H1 (cell line): ENCODE results near the gene SPINK4. TPM values are rescaled to one million over a fixed set of nuclear protein-coding genes. Genes with fewer than 3 reads are reported as not detected.

ENCODE experiments used
- CHD2 ChIP-seq: IDR thresholded peaks from 2 replicates; pipeline ENCODE4 v1.6.1; 2012; ENCODE audit warnings: low read length, improper control_type of control experiment
- EP300 ChIP-seq, 2 experiments: IDR thresholded peaks; 1 replicate in 1 of 2; 2 replicates in 1 of 2; pipeline ENCODE4 v1.6.1; 2011 to 2012; ENCODE audit warnings: low read depth in 2 of 2, low read length in 2 of 2, mild to moderate bottlenecking in 2 of 2, borderline replicate concordance in 1 of 2, inconsistent platforms in 1 of 2, moderate library complexity in 1 of 2
- RNF2 ChIP-seq: fragments of 200-900, 300-1000 bp; sonication (generic); IDR thresholded peaks from 2 replicates; pipeline ENCODE4 v1.7.1; 2016; ENCODE audit warnings: borderline replicate concordance, low read depth, mild to moderate bottlenecking, antibody characterized with exemption, low read length; ENCODE audit not compliant: poor library complexity, severe bottlenecking; ENCODE audit errors: missing control alignments
- RXRA ChIP-seq: IDR thresholded peaks from 2 replicates; pipeline ENCODE4 v1.6.1; 2011; ENCODE audit warnings: low read depth, mild to moderate bottlenecking, low read length, moderate library complexity; ENCODE audit not compliant: insufficient read depth
- TCF12 ChIP-seq: IDR thresholded peaks from 2 replicates; pipeline ENCODE4 v1.6.1; 2011; ENCODE audit warnings: low read depth, mild to moderate bottlenecking, low read length
- polyA plus RNA-seq, 7 experiments: library from polyadenylated mRNA; depleted of rRNA in 3 of 7; stranded (reverse) in 5 of 7; unstranded in 2 of 7; fragments of >200 nt in 5 of 7; fragments of 200-250 nt in 2 of 7; gene quantifications; 1 replicate in 5 of 7; 2 replicates in 1 of 7; 4 replicates in 1 of 7; pipeline versions ENCODE4 v1.2.1 to v1.2.3, GENCODE V29; 2011 to 2013; ENCODE audit warnings: missing spikeins in 2 of 7, mixed read lengths in 2 of 7
- total RNA-seq: library from RNA; stranded (reverse); fragmentation: NEBNext Ultra II Directional; extraction: Animal tissue kit (Norgen Biotek cat#: 25700); gene quantifications from 2 replicates; pipeline ENCODE4 v1.2.1, GENCODE V29; 2021

The SPINK4 gene
- total and polyA plus RNA-seq, 2 of the 8 experiments (the other 6 are each of a cell fraction or from before 2014, with no cell fraction given): not detected

DNA sequence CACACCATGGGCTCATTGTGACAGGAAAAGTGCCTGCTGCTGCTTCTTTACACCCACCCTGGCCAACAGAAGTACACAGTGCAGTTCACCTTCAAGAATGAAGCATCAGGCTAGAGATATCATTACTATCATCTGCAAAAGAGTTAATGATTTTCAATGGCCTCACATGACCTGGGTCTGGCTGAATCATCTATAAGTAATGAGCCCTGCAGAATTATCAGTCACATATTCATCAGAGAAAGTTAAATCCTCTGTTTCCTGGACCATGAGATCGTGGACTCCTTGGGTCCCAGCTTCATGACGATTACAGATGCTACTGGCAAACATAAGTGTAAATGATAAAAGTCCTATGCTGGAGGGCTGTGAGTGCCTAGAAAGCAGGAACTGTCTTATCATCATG lies 16.3 kb downstream of the SPINK4 start (continued):
- TF ChIP-seq EP300 (IDR thresholded peaks at IDR 0.05; ENCODE audit: borderline replicate concordance in 1 of 2, low read depth in 2 of 2, low read length in 2 of 2): no peak
- TF ChIP-seq RNF2: no peak
- no peak for TF ChIP-seq TCF12
- TF ChIP-seq RXRA: no peak
- TF ChIP-seq CHD2: no peak
